Ectodermal cell (in vitro differentiated cells): Measurements from ENCODE around the gene KSR1.

Experiments
- H3K27ac ChIP-seq: 2 replicates; pipeline ENCODE4 v1.7.0; 2013; ENCODE audit warnings: mild to moderate bottlenecking, low read depth, low read length; ENCODE audit not compliant: insufficient read depth, poor library complexity, severe bottlenecking
- H3K27me3 ChIP-seq: 2 replicates; pipeline ENCODE4 v1.7.0; 2013; ENCODE audit warnings: mild to moderate bottlenecking, low read length; ENCODE audit not compliant: insufficient read depth, control insufficient read depth, poor library complexity, severe bottlenecking
- H3K36me3 ChIP-seq: one replicate; pipeline ENCODE4 v1.7.0; 2013; ENCODE audit warnings: low read length; ENCODE audit not compliant: control insufficient read depth, insufficient read depth
- H3K4me1 ChIP-seq: one replicate; pipeline ENCODE4 v1.7.0; 2013; ENCODE audit warnings: low read length; ENCODE audit not compliant: control insufficient read depth, insufficient read depth
- H3K4me3 ChIP-seq: 2 replicates; pipeline ENCODE4 v1.7.0; 2013; ENCODE audit warnings: low read depth, low read length, control low read depth; ENCODE audit not compliant: insufficient read depth
- H3K9me3 ChIP-seq: 2 replicates; pipeline ENCODE4 v1.7.0; 2013; ENCODE audit warnings: mild to moderate bottlenecking, low read length, moderate library complexity; ENCODE audit not compliant: control insufficient read depth
- WGBS, 2 experiments: methylation state at CpG; one replicate each; pipeline ENCODE4 v1.1.7; 2013; ENCODE audit warnings: missing lambda C conversion rate in 2 of 2; 5-methylcytosine and 5-hydroxymethylcytosine counted together

Gene KSR1

DNA sequence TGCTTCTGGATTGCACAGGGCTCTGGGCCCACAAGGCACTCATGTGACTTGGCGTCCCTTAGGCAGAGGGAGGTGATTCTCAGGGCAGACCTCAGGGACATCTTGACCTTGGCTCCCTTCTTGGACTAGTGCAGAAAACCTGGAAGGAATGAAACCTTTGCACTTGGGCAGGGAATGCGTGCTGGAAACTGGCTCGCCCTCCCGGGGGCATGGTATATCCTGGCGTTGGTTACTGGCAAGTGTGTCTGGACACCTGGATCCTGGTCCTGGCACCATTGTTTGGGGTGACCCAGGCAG is 111.3 kb downstream of the KSR1 start:
- no peaks in the 10 kb centered on the region for H3K27me3 ChIP-seq
- no peaks in the 10 kb centered on the region for H3K9me3 ChIP-seq
- no peaks in the 10 kb centered on the region for H3K4me1 ChIP-seq
- H3K27ac ChIP-seq: no peak overlapping the region
- H3K36me3 ChIP-seq: no peaks in the 10 kb centered on the region
- no peak overlapping the region for H3K4me3 ChIP-seq
- 95 to 96% methylated on average over 5 of the region's 5 CpGs for WGBS, 2 experiments

DNA sequence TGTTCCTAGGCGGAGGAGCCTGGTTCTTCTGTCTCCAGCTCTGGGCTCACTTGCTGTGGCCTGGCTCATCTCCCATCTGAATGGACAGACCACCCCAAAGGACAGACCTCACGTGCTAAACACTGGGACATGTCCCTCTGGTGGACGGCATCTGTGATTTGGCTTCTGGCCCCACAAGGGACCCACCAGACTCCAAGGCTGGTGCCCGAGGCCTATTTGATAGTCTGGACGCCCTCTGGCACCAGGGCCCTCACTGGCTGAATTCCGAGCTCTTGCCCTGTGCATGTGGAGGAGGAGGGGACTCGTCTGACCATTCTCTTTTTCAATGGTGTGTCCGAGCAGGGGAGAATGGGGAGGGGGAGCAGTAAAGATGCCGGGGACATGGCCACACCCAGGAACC is 112.0 kb downstream of the KSR1 start:
- H3K4me1 ChIP-seq: no peaks in the 10 kb centered on the region
- H3K27me3 ChIP-seq: no peaks in the 10 kb centered on the region
- no peaks in the 10 kb centered on the region for H3K9me3 ChIP-seq
- H3K36me3 ChIP-seq: no peaks in the 10 kb centered on the region
- WGBS, 2 experiments: 88 to 94% methylated on average over 9 of the region's 9 CpGs
- no peak overlapping the region for H3K27ac ChIP-seq
- H3K4me3 ChIP-seq: no peak overlapping the region

DNA sequence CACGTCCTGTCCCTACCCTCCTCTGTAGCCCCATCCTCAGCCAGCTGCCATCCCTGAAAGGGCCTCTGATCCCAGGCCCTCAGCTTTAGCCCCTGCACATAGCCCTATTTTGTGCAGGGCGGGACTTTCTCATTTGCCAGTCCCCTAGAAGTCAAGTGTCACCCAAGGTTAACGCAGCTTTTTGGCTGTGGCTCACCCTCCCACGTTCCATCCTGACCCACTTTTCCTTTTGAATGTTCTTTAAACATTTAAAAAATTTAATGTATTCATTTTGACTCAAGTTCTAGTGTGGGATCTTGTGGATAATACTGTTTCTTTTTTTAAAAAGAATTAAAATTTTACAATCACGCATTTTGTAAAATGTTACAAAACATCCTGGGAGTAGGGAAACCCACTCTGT is 112.6 kb downstream of the KSR1 start:
- Histone ChIP-seq H3K27me3 (no peaks in the 10 kb centered on the region), H3K36me3 (no peaks in the 10 kb centered on the region), H3K9me3 (no peaks in the 10 kb centered on the region), H3K4me1 (no peaks in the 10 kb centered on the region), H3K27ac (no peak overlapping the region), H3K4me3 (no peak overlapping the region)
- 86 to 90% methylated on average over 3 to 4 of the region's 5 CpGs for WGBS, 2 experiments

DNA sequence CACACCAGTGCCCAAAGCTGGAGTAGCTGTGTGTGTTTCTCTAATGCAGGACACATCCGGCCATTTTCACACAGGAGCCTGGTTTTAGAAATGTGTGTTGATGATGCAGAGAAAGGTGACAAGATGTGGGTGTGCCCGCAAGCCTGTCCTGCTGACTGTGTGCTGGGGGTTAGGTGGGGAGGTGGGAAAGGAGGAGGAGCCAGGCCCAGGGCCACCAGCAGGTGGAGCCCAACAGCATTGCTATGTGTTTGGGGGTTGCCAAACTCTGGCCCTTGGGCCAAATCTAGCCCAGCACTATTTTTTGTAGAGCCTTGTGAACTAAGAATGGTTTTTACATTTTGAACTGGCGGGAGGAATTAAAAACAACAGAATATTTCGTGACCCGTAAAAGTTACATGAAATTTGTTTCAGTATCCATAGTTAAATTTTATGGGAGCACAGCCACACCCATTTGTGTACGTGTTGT is 113.0 kb downstream of the KSR1 start:
- no peak overlapping the region for H3K4me3 ChIP-seq
- no peak overlapping the region for H3K27ac ChIP-seq
- H3K9me3 ChIP-seq: no peaks in the 10 kb centered on the region
- no peaks in the 10 kb centered on the region for H3K36me3 ChIP-seq
- no peaks in the 10 kb centered on the region for H3K4me1 ChIP-seq
- whole genome bisulfite sequencing, 2 experiments: 75 to 78% methylated on average over 6 of the region's 6 CpGs
- no peaks in the 10 kb centered on the region for H3K27me3 ChIP-seq

DNA sequence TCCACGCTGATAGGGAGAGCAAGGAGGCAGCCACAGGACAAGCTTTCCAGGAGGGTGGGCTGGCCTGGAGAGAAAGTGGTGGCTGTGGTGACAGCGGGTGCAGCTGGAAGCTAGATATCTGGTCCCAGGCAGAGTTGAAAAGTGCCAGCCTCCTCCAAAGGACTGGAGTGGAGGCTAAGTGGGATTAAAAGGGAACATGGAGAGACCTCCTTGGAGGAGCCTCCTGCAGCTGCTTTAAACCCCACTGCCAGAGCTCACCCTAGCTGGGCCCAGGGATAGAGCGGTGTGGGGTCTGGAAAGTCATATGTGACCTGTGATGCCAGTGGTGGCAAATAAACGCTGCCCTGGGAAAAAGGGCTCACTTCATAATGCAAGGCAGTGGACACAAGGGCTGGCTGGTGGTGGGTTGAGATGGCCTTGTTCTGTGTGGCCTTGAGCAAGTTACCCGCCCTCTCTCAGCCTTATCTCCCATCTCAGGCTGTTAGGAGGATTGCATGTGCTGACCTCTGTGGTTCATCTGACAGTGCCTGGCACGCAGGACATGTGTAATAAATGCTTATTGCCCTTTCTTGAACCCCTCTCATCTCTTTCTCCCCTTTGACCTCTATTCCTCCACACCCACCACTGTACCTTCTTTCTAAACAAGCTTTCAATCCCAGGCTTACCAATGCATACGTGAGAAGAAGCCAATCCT is 113.8 kb downstream of the KSR1 start:
- Histone ChIP-seq H3K27ac (no peak overlapping the region), H3K36me3 (no peaks in the 10 kb centered on the region), H3K9me3 (no peaks in the 10 kb centered on the region), H3K4me3 (no peak overlapping the region), H3K27me3 (no peaks in the 10 kb centered on the region), H3K4me1 (no peaks in the 10 kb centered on the region)
- WGBS, 2 experiments: 90 to 93% methylated on average over 7 of the region's 7 CpGs

DNA sequence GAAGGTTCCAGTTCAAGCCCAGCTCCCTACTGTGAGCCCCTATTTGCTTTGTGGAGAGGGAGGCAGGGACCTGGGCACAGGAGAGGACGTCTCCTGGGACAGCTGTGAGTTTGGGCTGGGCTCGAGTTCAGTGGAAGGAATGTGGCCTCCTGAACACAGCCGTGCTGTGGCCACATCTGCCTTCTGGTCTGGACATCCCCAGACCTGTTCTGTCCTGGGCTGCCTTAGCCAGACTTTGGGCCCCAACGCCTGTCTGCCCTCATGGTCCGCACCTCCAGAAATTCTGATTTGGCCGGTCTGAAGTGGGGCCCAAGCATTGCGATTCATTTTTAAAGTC is 114.3 kb downstream of the KSR1 start:
- H3K9me3 ChIP-seq: no peaks in the 10 kb centered on the region
- H3K4me1 ChIP-seq: no peaks in the 10 kb centered on the region
- 88 to 90% methylated on average over 7 of the region's 7 CpGs for WGBS, 2 experiments
- no peak overlapping the region for H3K4me3 ChIP-seq
- H3K27me3 ChIP-seq: no peaks in the 10 kb centered on the region
- no peaks in the 10 kb centered on the region for H3K36me3 ChIP-seq
- no peak overlapping the region for H3K27ac ChIP-seq

DNA sequence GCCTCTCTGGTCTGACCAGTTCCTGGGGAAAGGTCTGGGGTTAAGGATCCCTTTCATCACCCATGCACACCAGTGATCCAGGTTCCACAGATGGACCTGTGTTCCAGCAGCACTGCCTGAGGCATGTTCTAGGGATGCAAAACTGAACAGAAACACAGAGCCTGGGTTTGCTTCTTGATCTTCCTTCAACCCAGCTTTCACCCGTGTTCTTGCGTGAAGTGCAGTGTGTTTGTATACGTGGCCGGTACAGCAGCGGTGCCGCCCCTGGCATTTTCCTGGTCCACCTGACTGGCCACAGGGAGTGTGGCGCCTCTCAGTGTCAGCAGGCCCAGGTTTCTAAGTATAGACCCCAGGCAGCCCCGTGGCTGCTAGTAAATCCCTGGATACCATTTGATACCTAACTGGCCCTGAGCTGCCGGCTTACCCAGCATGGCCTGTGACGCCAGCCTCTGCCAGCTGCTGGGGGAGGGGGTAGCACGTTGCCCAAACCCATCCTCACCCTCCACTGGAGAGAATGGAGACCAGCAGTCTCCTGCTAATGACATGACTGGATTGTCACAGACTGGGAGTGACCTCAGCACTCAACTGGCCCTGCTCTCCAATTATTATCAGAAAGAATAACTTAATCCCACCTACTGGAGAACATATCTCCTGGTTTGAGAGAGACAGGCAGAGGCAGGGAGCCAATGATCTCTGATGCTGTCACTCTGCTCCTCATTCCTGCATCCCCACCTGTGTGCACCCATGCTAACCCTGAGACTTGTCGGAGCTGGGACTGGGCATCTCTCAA is 115.5 kb downstream of the KSR1 start:
- Histone ChIP-seq H3K27me3 (no peaks in the 10 kb centered on the region), H3K4me1 (peaks cover 3% of the 10 kb centered on the region), H3K4me3 (no peak overlapping the region), H3K27ac (no peak overlapping the region), H3K36me3 (no peaks in the 10 kb centered on the region), H3K9me3 (no peaks in the 10 kb centered on the region)
- 94% methylated on average over 12 of the region's 12 CpGs for WGBS, 2 experiments

DNA sequence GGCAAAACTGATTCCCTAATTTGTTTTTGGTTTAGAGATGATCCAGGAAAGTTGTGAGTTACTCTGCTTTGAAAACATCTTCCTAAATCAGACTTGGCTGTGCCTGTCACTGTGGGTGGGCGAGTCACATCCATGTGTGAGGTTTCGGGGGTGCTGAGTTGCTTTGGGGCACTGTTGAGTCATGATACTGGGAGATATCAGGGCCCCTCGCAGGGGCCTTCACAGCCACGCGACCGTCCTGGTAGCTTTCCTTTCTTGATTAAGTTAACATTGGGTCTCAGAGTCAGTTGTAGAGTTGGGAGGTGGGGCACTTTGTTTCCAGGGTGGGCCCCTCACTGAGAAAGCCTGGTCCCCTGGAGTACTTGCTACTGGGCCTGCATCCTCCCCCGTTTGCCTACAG is 116.4 kb downstream of the KSR1 start:
- Histone ChIP-seq H3K27me3 (no peaks in the 10 kb centered on the region), H3K4me3 (no peak overlapping the region), H3K4me1 (peaks cover 12% of the 10 kb centered on the region), H3K27ac (no peak overlapping the region), H3K9me3 (no peaks in the 10 kb centered on the region), H3K36me3 (no peaks in the 10 kb centered on the region)
- WGBS, 2 experiments: 85 to 89% methylated on average over 7 of the region's 7 CpGs

DNA sequence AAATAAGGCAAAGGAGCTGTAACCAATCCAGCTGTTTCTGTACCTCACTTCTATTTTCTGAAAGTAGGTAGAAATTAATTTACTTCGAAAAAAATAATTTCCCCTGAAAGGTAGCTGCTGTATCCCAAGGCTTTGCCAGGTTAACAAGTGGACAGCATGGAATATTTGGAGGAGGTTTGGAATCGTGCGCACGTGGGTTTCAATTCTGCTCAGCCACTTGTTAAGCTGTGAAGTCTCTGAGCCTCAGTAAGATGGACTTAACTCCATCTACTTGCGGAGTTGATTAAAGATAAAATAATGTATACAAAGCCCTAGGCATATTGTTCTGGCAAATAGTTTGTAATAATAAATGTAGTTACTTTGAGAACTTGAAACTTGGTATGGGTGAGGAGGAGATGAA is 117.3 kb downstream of the KSR1 start:
- H3K4me1 ChIP-seq: peaks cover 12% of the 10 kb centered on the region
- H3K27me3 ChIP-seq: no peaks in the 10 kb centered on the region
- 91 to 94% methylated on average over 5 of the region's 5 CpGs for WGBS, 2 experiments

DNA sequence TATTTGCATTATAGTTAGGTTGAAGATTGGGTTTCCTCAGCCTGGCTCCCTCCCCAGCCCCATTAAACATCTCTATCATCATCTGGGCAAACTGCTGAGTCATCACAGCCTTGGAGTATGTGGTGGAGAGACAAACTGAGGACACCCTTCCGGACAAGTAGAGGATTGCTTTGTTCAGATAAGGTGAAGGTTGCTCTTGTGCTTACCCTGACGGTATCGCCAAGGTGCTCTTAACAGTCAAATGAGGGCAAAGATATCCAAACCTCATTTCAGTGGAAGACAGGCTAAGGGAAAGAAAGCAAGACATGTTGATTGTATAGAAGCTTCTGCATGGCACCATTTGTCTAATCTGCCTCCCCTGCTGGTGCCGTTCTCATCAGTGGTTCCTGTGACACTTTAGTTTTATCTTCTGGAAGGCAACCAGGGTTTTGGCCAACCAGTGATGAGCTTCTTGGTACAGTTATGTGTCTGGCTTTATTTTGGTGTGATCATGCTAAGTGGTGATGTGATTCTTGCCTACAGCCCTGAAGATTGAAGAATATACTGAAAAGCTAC is 117.8 kb downstream of the KSR1 start:
- H3K27me3 ChIP-seq: no peaks in the 10 kb centered on the region
- H3K4me3 ChIP-seq: no peak overlapping the region
- peaks cover 12% of the 10 kb centered on the region for H3K4me1 ChIP-seq
- 88 to 90% methylated on average over 4 of the region's 4 CpGs for WGBS, 2 experiments
- no peaks in the 10 kb centered on the region for H3K36me3 ChIP-seq
- H3K9me3 ChIP-seq: no peaks in the 10 kb centered on the region
- no peak overlapping the region for H3K27ac ChIP-seq

More for the DNA sequence above, 117.3 kb downstream of the KSR1 start:
- no peak overlapping the region for H3K27ac ChIP-seq
- H3K9me3 ChIP-seq: no peaks in the 10 kb centered on the region
- no peak overlapping the region for H3K4me3 ChIP-seq
- H3K36me3 ChIP-seq: no peaks in the 10 kb centered on the region
